Psoas muscle (tissue), 8 donors: Measurements from ENCODE around the gene MBD5. TPM values are rescaled to one million over a fixed set of nuclear protein-coding genes. Genes with fewer than 3 reads are reported as not detected.

Experiments
- ATAC-seq, 4 donors: fragments of 200-7000 bp; cut with Tn5 transposase; one replicate each; pipeline ENCODE4 v1.9.1; 2020; ENCODE audit warnings: moderate library complexity in 3 of 4, mild to moderate bottlenecking in 2 of 4
- DNase-seq, 2 donors: peaks; one replicate each; pipeline ENCODE4 v3.0.0-alpha.2; 2020
- H3K27ac ChIP-seq: fragments of 200-600 bp; one replicate; pipeline ENCODE4 v1.8.0; 2022
- H3K27me3 ChIP-seq, 3 donors: fragments of 200-600 bp in 1 of 3; one replicate each; pipeline versions ENCODE4 v1.6.1 to v1.8.0; 2013 to 2022; ENCODE audit warnings: low read length in 2 of 3, mild to moderate bottlenecking in 2 of 3, moderate library complexity in 1 of 3; ENCODE audit not compliant: insufficient read depth in 3 of 3
- H3K36me3 ChIP-seq, 2 donors: fragments of 200-600 bp in 1 of 2; one replicate each; pipeline versions ENCODE4 v1.6.1 to v1.8.0; 2013 to 2022; ENCODE audit warnings: low read depth in 1 of 2, mild to moderate bottlenecking in 1 of 2, moderate library complexity in 1 of 2; ENCODE audit not compliant: insufficient read depth in 1 of 2
- H3K4me1 ChIP-seq: fragments of 200-600 bp; one replicate; pipeline ENCODE4 v1.8.0; 2022
- H3K4me3 ChIP-seq: fragments of 200-600 bp; one replicate; pipeline ENCODE4 v1.8.0; 2022; ENCODE audit warnings: mild to moderate bottlenecking
- H3K9me3 ChIP-seq: fragments of 200-600 bp; one replicate; pipeline ENCODE4 v1.8.0; 2022
- CTCF ChIP-seq: fragments of 200-600 bp; IDR thresholded peaks from one replicate; pipeline ENCODE4 v1.8.0; 2022; ENCODE audit warnings: antibody characterized with exemption
- WGBS, 3 donors: extraction: QIAGEN DNeasy Blood & Tissue Kit; methylation state at CpG; one replicate each; pipeline versions ENCODE4 v1.1.6 to v1.1.7; 2013; 5-methylcytosine and 5-hydroxymethylcytosine counted together
- intact Hi-C, 2 donors: fragments of 100-400 bp; cut with DNase I; formaldehyde crosslinking; loops; one replicate each; pipeline versions ENCODE4 v1.11.0 to v1.14.2; 2022
- polyA plus RNA-seq, 3 donors: library from polyadenylated mRNA; stranded (reverse); fragments of 200-250 nt; gene quantifications; one replicate each; pipeline ENCODE4 v1.2.3, GENCODE V29; 2013
- total RNA-seq, 4 donors: library from RNA; stranded (reverse); fragmentation: NEBNext Ultra II Directional in 2 of 4; extraction: Animal tissue kit (Norgen Biotek cat#: 25700) in 2 of 4; gene quantifications; one replicate each; pipeline versions ENCODE4 v1.2.1 to v1.2.4, GENCODE V29; 2021 to 2023
- donor health status: healthy with polysubstance abuse.
- donor health status: DM: no; HTN: no; CAD: no; lungs with moderate emphysema.
- donor health status: Bipolar disorder and iron deficiency.
- donor health status: healthy.
- donor health status: DM: yes; HTN: yes; CAD: no.
- donor health status: DM: no; HTN: no; CAD: no.
- donor health status: DM: no; HTN: no; CAD: no.
- donor health status: DM: yes; HTN: yes; CAD: no.

Gene MBD5
- total and polyA plus RNA-seq, 7 donors: 3.2 to 36.5 (median 17.5) TPM

GRCh38 chr2:148231858-148232257 lies 211.0 kb downstream of the MBD5 start:
- no peak for TF ChIP-seq CTCF
- Histone ChIP-seq H3K4me3 (no peak overlapping the region), H3K4me1 (no peaks in the 10 kb centered on the region), H3K36me3 (peaks cover 3 to 9% of the 10 kb centered on the region in 2 donors), H3K27ac (no peak overlapping the region), H3K27me3 (no peaks in the 10 kb centered on the region), H3K9me3 (no peaks in the 10 kb centered on the region)
- WGBS, 3 donors: 89 to 94% (median 90%) methylated on average over 3 of the region's 3 CpGs
- DNase-seq (no peak), ATAC-seq (no peak)
- intact Hi-C loops: no loop called here

- intact Hi-C loops: no loop called here
- ATAC-seq (no peak), DNase-seq (no peak)
- Histone ChIP-seq H3K9me3 (no peaks in the 10 kb centered on the region), H3K4me1 (no peaks in the 10 kb centered on the region), H3K27me3 (no peaks in the 10 kb centered on the region), H3K36me3 (peaks cover 3 to 9% of the 10 kb centered on the region in 2 donors), H3K4me3 (no peak overlapping the region), H3K27ac (no peak overlapping the region)
- no peak for TF ChIP-seq CTCF
- WGBS, 3 donors: 79 to 88% (median 84%) methylated on average over 1 of the region's 1 CpG
These were observed 213.3 kb downstream of the MBD5 start for GRCh38 chr2:148234143-148234542.

- Histone ChIP-seq H3K27me3 (no peaks in the 10 kb centered on the region), H3K27ac (no peak overlapping the region), H3K4me1 (no peaks in the 10 kb centered on the region), H3K36me3 (peaks cover 3 to 9% of the 10 kb centered on the region in 2 donors), H3K4me3 (no peak overlapping the region), H3K9me3 (no peaks in the 10 kb centered on the region)
- no peak for TF ChIP-seq CTCF
- no peak for DNase-seq
- intact Hi-C loops: no loop called here
- ATAC-seq: no peak
These were observed 217.0 kb downstream of the MBD5 start for GRCh38 chr2:148237911-148238310.

DNA sequence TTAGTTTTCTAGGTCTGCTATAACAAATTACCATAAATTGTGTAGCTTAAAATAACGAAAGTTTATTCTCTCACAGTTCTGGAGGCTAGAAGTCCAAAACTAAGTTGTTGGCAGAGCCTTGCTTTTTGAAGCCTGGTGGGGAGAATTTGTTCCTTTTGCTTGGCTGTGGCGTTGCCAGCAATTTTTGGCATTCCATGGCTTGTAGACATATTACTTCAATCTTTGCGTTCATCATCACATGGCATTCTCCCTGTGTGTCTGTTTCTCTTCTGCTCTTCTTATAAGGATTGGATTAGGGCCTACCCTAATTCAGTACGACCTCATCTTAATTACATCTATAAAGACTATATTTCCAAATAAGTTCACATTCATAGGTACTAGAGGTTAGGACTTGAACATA lies 217.7 kb downstream of the MBD5 start:
- intact Hi-C loops: no loop called here
- no peak for ATAC-seq
- Histone ChIP-seq H3K27ac (no peak overlapping the region), H3K9me3 (no peaks in the 10 kb centered on the region), H3K27me3 (no peaks in the 10 kb centered on the region), H3K4me1 (no peaks in the 10 kb centered on the region), H3K4me3 (no peak overlapping the region), H3K36me3 (peaks cover 3 to 7% of the 10 kb centered on the region in 2 donors)
- 52 to 75% (median 64%) methylated on average over 4 of the region's 4 CpGs for WGBS, 3 donors
- no peak for DNase-seq
- no peak for TF ChIP-seq CTCF

- no peak overlapping the region for H3K4me3 ChIP-seq
- no peaks in the 10 kb centered on the region for H3K4me1 ChIP-seq
- no peaks in the 10 kb centered on the region for H3K27me3 ChIP-seq
- H3K9me3 ChIP-seq: no peaks in the 10 kb centered on the region
- intact Hi-C loops: no loop called here
- 98 to 100% (median 100%) methylated on average over 1 of the region's 1 CpG for WGBS, 3 donors
- DNase-seq (no peak), ATAC-seq (no peak)
- peaks cover 0 to 3% of the 10 kb centered on the region in 2 donors for H3K36me3 ChIP-seq
- no peak overlapping the region for H3K27ac ChIP-seq
- TF ChIP-seq CTCF: no peak
These were observed 219.9 kb downstream of the MBD5 start for GRCh38 chr2:148240838-148241237.
